Natural killer cell treated with Interleukin-12 subunit alpha and Interleukin-12 subunit beta and Interleukin-15 and Interleukin-18, amount 100 ng/mL, for 72 hours (primary cell): ENCODE measurements around the gene IGF2BP1. TPM values are rescaled to one million over a fixed set of nuclear protein-coding genes. Genes with fewer than 3 reads are reported as not detected.

Experiments used
- ATAC-seq, 2 donors: fragments of 150-1000 bp; cut with Tn5 transposase in 1 of 2; sonication (Bioruptor Pico), chemical (Tn5 transposase) in 1 of 2; 2 replicates each; pipeline ENCODE4 v1.10.0; 2021
- DNase-seq: peaks from one replicate; pipeline ENCODE4 v3.0.0; 2022; ENCODE audit warnings: low spot score
- H3K27ac Mint-ChIP-seq, 2 donors: 1 replicate in 1 of 2; 2 replicates in 1 of 2; pipeline ENCODE4 v1.8.0; 2022; ENCODE audit warnings: mixed read lengths in 2 of 2, mild to moderate bottlenecking in 1 of 2, moderate library complexity in 1 of 2
- H3K27me3 Mint-ChIP-seq, 2 donors: 1 replicate in 1 of 2; 2 replicates in 1 of 2; pipeline ENCODE4 v1.8.0; 2022; ENCODE audit warnings: mixed read lengths in 2 of 2
- H3K36me3 Mint-ChIP-seq: one replicate; pipeline ENCODE4 v1.8.0; 2022; ENCODE audit warnings: mixed read lengths
- H3K4me1 Mint-ChIP-seq, 2 donors: 1 replicate in 1 of 2; 2 replicates in 1 of 2; pipeline ENCODE4 v1.8.0; 2022; ENCODE audit warnings: low read depth in 2 of 2, mixed read lengths in 2 of 2, mild to moderate bottlenecking in 1 of 2
- H3K4me3 Mint-ChIP-seq: one replicate; pipeline ENCODE4 v1.8.0; 2022; ENCODE audit warnings: mixed read lengths
- H3K9me3 Mint-ChIP-seq: 2 replicates; pipeline ENCODE4 v1.8.0; 2022; ENCODE audit warnings: mixed read lengths
- total RNA-seq, 2 donors: library from RNA; stranded (reverse); gene quantifications; one replicate each; pipeline ENCODE4 v1.2.3, GENCODE V29; 2022

IGF2BP1 gene
- total RNA-seq, 2 donors from 2014 or later: 0.55 TPM; not detected in 1

- DNase-seq (no peak), ATAC-seq (no peak)
- H3K27me3 Mint-ChIP-seq: peaks cover 25 to 61% of the 10 kb centered on the region in 2 donors
- no peaks in the 10 kb centered on the region for H3K36me3 Mint-ChIP-seq
- H3K9me3 Mint-ChIP-seq: no peaks in the 10 kb centered on the region
- H3K4me1 Mint-ChIP-seq: no peaks in the 10 kb centered on the region
- H3K27ac Mint-ChIP-seq: no peak overlapping the region
- no peak overlapping the region for H3K4me3 Mint-ChIP-seq
Measured at GRCh38 chr17:48989100-48989499, 8.1 kb upstream of the IGF2BP1 start.

GRCh38 chr17:48990882-48991357 is 6.3 kb upstream of the IGF2BP1 start:
- DNase-seq (no peak), ATAC-seq (no peak)
- H3K9me3 Mint-ChIP-seq: no peaks in the 10 kb centered on the region
- H3K36me3 Mint-ChIP-seq: no peaks in the 10 kb centered on the region
- H3K27ac Mint-ChIP-seq: no peak overlapping the region
- peaks cover 0 to 5% of the 10 kb centered on the region in 2 donors for H3K4me1 Mint-ChIP-seq
- H3K4me3 Mint-ChIP-seq: no peak overlapping the region
- H3K27me3 Mint-ChIP-seq: peaks cover 30 to 67% of the 10 kb centered on the region in 2 donors

GRCh38 chr17:48992444-48992843 is 4.7 kb upstream of the IGF2BP1 start:
- H3K4me1 Mint-ChIP-seq: peaks cover 12 to 13% of the 10 kb centered on the region in 2 donors
- H3K27ac Mint-ChIP-seq: no peak overlapping the region
- H3K4me3 Mint-ChIP-seq: no peak overlapping the region
- no peaks in the 10 kb centered on the region for H3K9me3 Mint-ChIP-seq
- no peak for ATAC-seq
- peaks cover 38 to 75% of the 10 kb centered on the region in 2 donors for H3K27me3 Mint-ChIP-seq
- no peaks in the 10 kb centered on the region for H3K36me3 Mint-ChIP-seq
- DNase-seq: no peak

- ATAC-seq: no peak
- no peaks in the 10 kb centered on the region for H3K36me3 Mint-ChIP-seq
- H3K27me3 Mint-ChIP-seq: peaks cover 37 to 72% of the 10 kb centered on the region in 2 donors
- H3K4me1 Mint-ChIP-seq: peaks cover 13 to 15% of the 10 kb centered on the region in 2 donors
- no peaks in the 10 kb centered on the region for H3K9me3 Mint-ChIP-seq
- no peak overlapping the region for H3K27ac Mint-ChIP-seq
- no peak for DNase-seq
- H3K4me3 Mint-ChIP-seq: no peak overlapping the region
Measured at GRCh38 chr17:48993305-48993704, 3.9 kb upstream of the IGF2BP1 start.

- H3K36me3 Mint-ChIP-seq: no peaks in the 10 kb centered on the region
- no peak overlapping the region for H3K4me3 Mint-ChIP-seq
- peaks cover 13 to 19% of the 10 kb centered on the region in 2 donors for H3K4me1 Mint-ChIP-seq
- H3K27ac Mint-ChIP-seq: no peak overlapping the region
- ATAC-seq (no peak), DNase-seq (no peak)
- H3K27me3 Mint-ChIP-seq: peaks cover 41 to 78% of the 10 kb centered on the region in 2 donors
- H3K9me3 Mint-ChIP-seq: no peaks in the 10 kb centered on the region
Measured at GRCh38 chr17:48993951-48994350, 3.2 kb upstream of the IGF2BP1 start.

GRCh38 chr17:48994549-48995303 is 2.5 kb upstream of the IGF2BP1 start:
- Mint-ChIP-seq H3K36me3 (no peaks in the 10 kb centered on the region), H3K4me3 (peak overlapping the region; percentile 42), H3K9me3 (no peaks in the 10 kb centered on the region), H3K27ac (peak overlapping the region in 1 of 2 donors; percentile 68), H3K27me3 (peaks cover 49 to 84% of the 10 kb centered on the region in 2 donors), H3K4me1 (peaks cover 13 to 19% of the 10 kb centered on the region in 2 donors)
- DNase-seq: no peak
- no peak for ATAC-seq

- Mint-ChIP-seq H3K27me3 (peaks cover 56 to 84% of the 10 kb centered on the region in 2 donors), H3K9me3 (no peaks in the 10 kb centered on the region), H3K27ac (peak overlapping the region in 1 of 2 donors; percentile 68), H3K4me1 (peaks cover 13 to 19% of the 10 kb centered on the region in 2 donors), H3K36me3 (no peaks in the 10 kb centered on the region), H3K4me3 (peak overlapping the region; percentile 42)
- ATAC-seq (no peak), DNase-seq (no peak)
Measured at GRCh38 chr17:48995304-48995973, 1.7 kb upstream of the IGF2BP1 start.

GRCh38 chr17:48995974-48996721 is 1.0 kb upstream of the IGF2BP1 start:
- no peak overlapping the region for H3K27ac Mint-ChIP-seq
- peak overlapping the region; percentile 67 for H3K4me3 Mint-ChIP-seq
- no peaks in the 10 kb centered on the region for H3K36me3 Mint-ChIP-seq
- peaks cover 53 to 84% of the 10 kb centered on the region in 2 donors for H3K27me3 Mint-ChIP-seq
- peaks cover 13 to 19% of the 10 kb centered on the region in 2 donors for H3K4me1 Mint-ChIP-seq
- ATAC-seq (peak; percentile 20 to 54), DNase-seq (no peak)
- no peaks in the 10 kb centered on the region for H3K9me3 Mint-ChIP-seq

- DNase-seq: no peak
- Mint-ChIP-seq H3K36me3 (no peaks in the 10 kb centered on the region), H3K4me3 (peak overlapping the region; percentile 67), H3K9me3 (no peaks in the 10 kb centered on the region), H3K27ac (no peak overlapping the region), H3K4me1 (peaks cover 13 to 19% of the 10 kb centered on the region in 2 donors), H3K27me3 (peaks cover 56 to 88% of the 10 kb centered on the region in 2 donors)
- ATAC-seq: no peak
Measured at GRCh38 chr17:48996722-48997102, 473 bp upstream of the IGF2BP1 start.

GRCh38 chr17:48997827-48998586 is 822 bp downstream of the IGF2BP1 start:
- H3K27ac Mint-ChIP-seq: no peak overlapping the region
- peak overlapping the region; percentile 67 for H3K4me3 Mint-ChIP-seq
- H3K4me1 Mint-ChIP-seq: peaks cover 13 to 19% of the 10 kb centered on the region in 2 donors
- no peaks in the 10 kb centered on the region for H3K9me3 Mint-ChIP-seq
- H3K27me3 Mint-ChIP-seq: peaks cover 49 to 88% of the 10 kb centered on the region in 2 donors
- no peaks in the 10 kb centered on the region for H3K36me3 Mint-ChIP-seq
- peak in 1 of 2 donors; percentile 38 for ATAC-seq
- no peak for DNase-seq

- no peaks in the 10 kb centered on the region for H3K9me3 Mint-ChIP-seq
- H3K27me3 Mint-ChIP-seq: peaks cover 53 to 88% of the 10 kb centered on the region in 2 donors
- DNase-seq (no peak), ATAC-seq (no peak)
- peak overlapping the region in 1 of 2 donors; percentile 39 for H3K27ac Mint-ChIP-seq
- peak overlapping the region; percentile 67 for H3K4me3 Mint-ChIP-seq
- no peaks in the 10 kb centered on the region for H3K36me3 Mint-ChIP-seq
- peaks cover 19 to 23% of the 10 kb centered on the region in 2 donors for H3K4me1 Mint-ChIP-seq
Measured at GRCh38 chr17:48998587-48999440, 1.6 kb downstream of the IGF2BP1 start.

- ATAC-seq: no peak
- Mint-ChIP-seq H3K4me1 (peaks cover 18 to 19% of the 10 kb centered on the region in 2 donors), H3K9me3 (no peaks in the 10 kb centered on the region), H3K27me3 (peaks cover 58 to 93% of the 10 kb centered on the region in 2 donors), H3K27ac (no peak overlapping the region), H3K36me3 (no peaks in the 10 kb centered on the region), H3K4me3 (no peak overlapping the region)
- DNase-seq: no peak
Measured at GRCh38 chr17:49000943-49001342, 3.8 kb downstream of the IGF2BP1 start.
